ENCODE data around the gene ALX4. TPM values are rescaled to one million over a fixed set of nuclear protein-coding genes. Genes with fewer than 3 reads are reported as not detected.

Gene ALX4
- total and polyA plus RNA-seq, 11 donors: 0.03 to 0.24 (median 0.10) TPM; not detected in 3

DNA sequence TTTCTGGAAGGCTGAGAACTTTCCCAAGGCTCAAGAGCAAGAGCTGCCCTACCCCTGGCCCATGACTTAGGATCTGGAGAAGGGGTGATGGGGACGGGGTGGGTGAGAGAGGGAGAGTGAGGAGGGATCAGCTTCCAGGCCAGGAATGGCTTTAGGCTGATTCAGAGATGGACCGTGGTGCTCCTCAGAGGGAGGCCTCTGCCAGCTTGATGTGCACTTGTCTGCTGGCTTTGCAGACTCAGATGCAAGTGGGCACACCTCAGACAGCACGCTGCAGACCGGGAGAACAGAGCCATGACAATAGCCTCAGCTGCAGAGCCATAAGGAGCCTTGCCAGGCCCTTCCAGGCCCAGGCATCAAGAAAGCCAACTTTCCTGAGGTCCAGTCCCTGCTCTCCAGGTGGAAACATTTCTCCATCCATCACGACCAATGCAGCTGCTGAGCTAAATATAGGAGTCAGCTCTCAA lies 41.3 kb downstream of the ALX4 start:
- no peaks in the 10 kb centered on the region for H3K36me3 ChIP-seq
- 86 to 96% (median 91%) methylated on average over 5 of the region's 5 CpGs for WGBS, 4 donors
- DNase-seq (no peak), ATAC-seq (no peak)
- no peaks in the 10 kb centered on the region for H3K27me3 ChIP-seq
- H3K4me3 ChIP-seq: no peak overlapping the region
- TF ChIP-seq POLR2A (IDR thresholded peaks at IDR 0.05): no peak
- TF ChIP-seq, protein P1, sequence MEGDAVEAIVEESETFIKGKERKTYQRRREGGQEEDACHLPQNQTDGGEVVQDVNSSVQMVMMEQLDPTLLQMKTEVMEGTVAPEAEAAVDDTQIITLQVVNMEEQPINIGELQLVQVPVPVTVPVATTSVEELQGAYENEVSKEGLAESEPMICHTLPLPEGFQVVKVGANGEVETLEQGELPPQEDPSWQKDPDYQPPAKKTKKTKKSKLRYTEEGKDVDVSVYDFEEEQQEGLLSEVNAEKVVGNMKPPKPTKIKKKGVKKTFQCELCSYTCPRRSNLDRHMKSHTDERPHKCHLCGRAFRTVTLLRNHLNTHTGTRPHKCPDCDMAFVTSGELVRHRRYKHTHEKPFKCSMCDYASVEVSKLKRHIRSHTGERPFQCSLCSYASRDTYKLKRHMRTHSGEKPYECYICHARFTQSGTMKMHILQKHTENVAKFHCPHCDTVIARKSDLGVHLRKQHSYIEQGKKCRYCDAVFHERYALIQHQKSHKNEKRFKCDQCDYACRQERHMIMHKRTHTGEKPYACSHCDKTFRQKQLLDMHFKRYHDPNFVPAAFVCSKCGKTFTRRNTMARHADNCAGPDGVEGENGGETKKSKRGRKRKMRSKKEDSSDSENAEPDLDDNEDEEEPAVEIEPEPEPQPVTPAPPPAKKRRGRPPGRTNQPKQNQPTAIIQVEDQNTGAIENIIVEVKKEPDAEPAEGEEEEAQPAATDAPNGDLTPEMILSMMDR (IDR thresholded peaks at IDR 0.05): no peak
- H3K9me3 ChIP-seq: no peaks in the 10 kb centered on the region
- H3K4me1 ChIP-seq: peaks cover 0 to 7% (median 0%) of the 10 kb centered on the region in 12 donors
- H3K27ac ChIP-seq: no peak overlapping the region
- intact Hi-C loops (cut with DNase I): no loop called here

DNA sequence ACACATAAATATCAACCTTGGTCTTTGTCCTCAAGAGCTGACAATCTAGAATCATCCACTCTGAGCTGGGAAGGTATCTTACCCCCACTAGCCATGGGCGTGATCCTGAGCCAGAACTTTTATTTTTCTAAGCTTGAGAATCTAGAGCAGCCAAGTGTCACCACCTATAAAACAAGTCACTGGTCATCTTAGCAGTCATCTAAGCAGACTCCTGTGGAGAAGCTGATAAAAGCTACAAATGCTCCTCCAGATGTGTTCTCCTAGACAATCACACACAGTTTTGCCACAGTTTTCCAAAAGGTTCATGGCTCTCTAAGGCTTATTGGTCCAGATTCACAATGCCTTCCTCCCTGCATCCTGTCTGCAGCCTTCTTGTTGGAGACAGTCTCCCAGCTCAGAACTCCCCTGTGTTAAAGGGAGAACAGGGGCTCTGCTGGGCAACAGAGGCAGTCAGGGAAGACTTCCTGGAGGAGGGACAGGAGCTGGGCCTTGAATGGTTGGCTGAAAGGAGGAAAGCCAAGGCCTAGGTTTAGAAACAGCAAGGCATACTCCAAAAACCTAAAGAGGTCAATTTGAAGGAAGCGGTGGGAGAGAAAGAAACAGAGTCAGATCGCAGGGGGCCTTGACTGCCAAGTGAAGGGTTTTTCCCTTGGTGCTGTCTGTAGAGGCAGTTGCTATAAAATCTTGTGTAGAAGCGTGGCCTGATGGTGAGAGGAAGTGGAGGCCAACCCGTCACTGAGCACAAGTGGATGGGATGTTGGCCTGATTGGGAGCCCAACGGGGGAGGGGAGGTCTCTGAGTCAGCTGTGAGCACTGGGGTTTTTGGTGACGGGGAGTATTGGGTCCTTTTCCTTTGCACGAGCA lies 42.0 kb downstream of the ALX4 start:
- no peak overlapping the region for H3K4me3 ChIP-seq
- intact Hi-C loops (cut with DNase I): no loop called here
- H3K27ac ChIP-seq: no peak overlapping the region
- H3K27me3 ChIP-seq: no peaks in the 10 kb centered on the region
- peak in 1 of 4 donors; percentile 17 for ATAC-seq
- peaks cover 0 to 7% (median 0%) of the 10 kb centered on the region in 12 donors for H3K4me1 ChIP-seq
- no peak for DNase-seq
- H3K9me3 ChIP-seq: no peaks in the 10 kb centered on the region
- H3K36me3 ChIP-seq: no peaks in the 10 kb centered on the region
- TF ChIP-seq, protein P1 (IDR thresholded peaks at IDR 0.05): no peak
- no peak for TF ChIP-seq POLR2A (IDR thresholded peaks at IDR 0.05)
- WGBS, 4 donors: 82 to 90% (median 88%) methylated on average over 8 of the region's 8 CpGs

DNA sequence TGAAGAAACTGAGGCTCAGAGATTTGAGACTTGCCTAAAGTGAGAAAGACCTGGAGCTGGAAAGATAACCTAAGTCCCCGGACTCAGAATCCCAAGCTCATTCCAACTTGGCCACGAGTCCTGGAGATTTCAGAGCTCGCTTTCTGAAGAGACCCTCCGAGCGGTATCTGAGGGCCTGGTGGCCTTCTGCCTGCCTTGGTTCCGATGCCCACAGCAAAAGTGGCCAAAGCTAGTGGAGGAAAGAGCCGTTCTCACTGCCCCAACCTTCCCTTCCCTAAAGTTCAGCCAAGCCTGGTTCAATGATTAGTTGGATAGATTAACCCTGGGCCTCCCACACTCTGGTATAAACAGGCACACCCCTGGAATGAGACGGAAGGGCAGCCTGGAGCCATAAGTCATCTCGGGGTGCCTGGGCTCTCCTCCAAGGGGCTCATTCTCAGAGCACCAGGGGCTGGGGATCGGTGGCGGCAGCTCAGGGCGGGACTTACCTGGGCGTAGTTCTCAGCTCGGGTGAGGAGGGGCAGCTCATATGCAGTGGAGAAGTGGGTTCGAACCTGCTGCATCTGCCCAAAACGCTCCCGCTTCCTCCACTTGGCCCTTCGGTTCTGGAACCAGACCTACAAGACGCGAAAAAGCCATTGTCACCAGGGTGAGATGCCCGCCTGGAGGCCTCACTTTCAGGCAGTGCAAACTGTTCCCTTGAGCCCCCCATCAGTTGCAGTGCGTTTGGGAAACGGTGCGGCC lies 42.8 kb downstream of the ALX4 start:
- peak in 1 of 5 donors; percentile 38 for DNase-seq
- no peaks in the 10 kb centered on the region for H3K9me3 ChIP-seq
- H3K27ac ChIP-seq: no peak overlapping the region
- no peak for ATAC-seq
- no peaks in the 10 kb centered on the region for H3K27me3 ChIP-seq
- peaks cover 0 to 7% (median 0%) of the 10 kb centered on the region in 12 donors for H3K4me1 ChIP-seq
- TF ChIP-seq, protein P1 (IDR thresholded peaks at IDR 0.05): no peak
- no peak for TF ChIP-seq POLR2A (IDR thresholded peaks at IDR 0.05)
- 93 to 95% (median 95%) methylated on average over 15 to 24 of the region's 24 CpGs for WGBS, 4 donors
- no peak overlapping the region for H3K4me3 ChIP-seq
- intact Hi-C loops (cut with DNase I): no loop called here
- H3K36me3 ChIP-seq: no peaks in the 10 kb centered on the region
